B cell (primary cell): ENCODE results near the gene ITPK1. TPM values are rescaled to one million over a fixed set of nuclear protein-coding genes. Genes with fewer than 3 reads are reported as not detected.

Source experiments
- ATAC-seq: fragments of 200-7000 bp; cut with Tn5 transposase; one replicate; pipeline ENCODE4 v1.10.0; 2021; ENCODE audit warnings: low read depth, mild to moderate bottlenecking, moderate number of reproducible peaks, moderate library complexity
- CTCF ChIA-PET: fragments of 350-600 bp; sonication (Branson Sonifier 250); formaldehyde crosslinking; loops from one replicate; lab custom pipeline; 2021; ENCODE audit warnings: antibody characterized with exemption, inconsistent platforms; lab: Charles Lee
- POLR2A ChIA-PET: fragments of 350-600 bp; sonication (Branson Sonifier 250); formaldehyde crosslinking; loops from one replicate; lab custom pipeline; 2021; ENCODE audit warnings: antibody characterized with exemption; lab: Charles Lee
- DNase-seq: peaks from one replicate; pipeline ENCODE4 v3.0.0; 2013
- H2AFZ ChIP-seq: 2 replicates; pipeline ENCODE4 v1.6.1; 2012; ENCODE audit warnings: mild to moderate bottlenecking, low read depth, low read length; ENCODE audit not compliant: insufficient read depth, poor library complexity, severe bottlenecking
- H3K27ac ChIP-seq, 2 donors: 1 replicate in 1 of 2; 2 replicates in 1 of 2; pipeline ENCODE4 v1.5.1; 2012 to 2013; ENCODE audit warnings: low read length in 2 of 2, mild to moderate bottlenecking in 2 of 2, moderate library complexity in 1 of 2
- H3K27me3 ChIP-seq, 4 experiments: fragments of 200-600 bp in 1 of 4; sonication (generic) in 1 of 4; replicated peaks in 1 of 4; 1 replicate in 2 of 4; 2 replicates in 2 of 4; pipeline versions ENCODE4 v1.6.1 to v1.7.0; 2013 to 2016; ENCODE audit warnings: low read length in 3 of 4, mild to moderate bottlenecking in 2 of 4, mixed read lengths in 1 of 4, moderate library complexity in 1 of 4; ENCODE audit not compliant: insufficient read depth in 4 of 4, control insufficient read depth in 3 of 4; ENCODE audit errors: control extremely low read depth in 1 of 4
- H3K36me3 ChIP-seq, 2 experiments: replicated peaks in 1 of 2; 1 replicate in 1 of 2; 2 replicates in 1 of 2; pipeline versions ENCODE4 v1.6.1 to v1.7.1; 2013; ENCODE audit warnings: low read length in 1 of 2; ENCODE audit not compliant: insufficient read depth in 2 of 2, control insufficient read depth in 1 of 2; ENCODE audit errors: control extremely low read depth in 1 of 2, extremely low read depth in 1 of 2
- H3K4me1 ChIP-seq, 2 donors: fragments of 200-600 bp in 1 of 2; sonication (generic) in 1 of 2; 1 replicate in 1 of 2; 2 replicates in 1 of 2; pipeline versions ENCODE4 v1.5.1 to v1.6.1; 2013 to 2017; ENCODE audit warnings: low read length in 2 of 2; ENCODE audit not compliant: control insufficient read depth in 2 of 2, insufficient read depth in 2 of 2
- H3K4me2 ChIP-seq: replicated peaks from 2 replicates; pipeline ENCODE3; 2012; ENCODE audit warnings: mild to moderate bottlenecking, low read depth, low read length; ENCODE audit not compliant: poor library complexity, severe bottlenecking
- H3K4me3 ChIP-seq, 5 experiments: fragments of 200-600 bp in 1 of 5; sonication (generic) in 1 of 5; 1 replicate in 3 of 5; 2 replicates in 2 of 5; pipeline versions ENCODE4 v1.5.1 to v1.7.0; 2011 to 2016; ENCODE audit warnings: low read length in 4 of 5, mild to moderate bottlenecking in 4 of 5, low read depth in 2 of 5, control low read depth in 1 of 5, moderate library complexity in 1 of 5; ENCODE audit not compliant: insufficient read depth in 1 of 5; ENCODE audit errors: control extremely low read depth in 1 of 5, extremely low read depth in 1 of 5
- H3K79me2 ChIP-seq: fragments of 200-600 bp; sonication (generic); one replicate; pipeline ENCODE4 v1.6.0; 2016; ENCODE audit warnings: low read length; ENCODE audit not compliant: control insufficient read depth, insufficient read depth
- H3K9ac ChIP-seq: fragments of 200-600 bp; sonication (generic); 2 replicates; pipeline ENCODE4 v1.6.1; 2017; ENCODE audit warnings: mild to moderate bottlenecking, low read length, moderate library complexity
- H3K9me3 ChIP-seq, 3 donors: one replicate each; pipeline versions ENCODE4 v1.6.1 to v1.7.1; 2013; ENCODE audit warnings: low read length in 2 of 3; ENCODE audit not compliant: control insufficient read depth in 2 of 3, insufficient read depth in 1 of 3; ENCODE audit errors: control extremely low read depth in 1 of 3
- H4K20me1 ChIP-seq: 2 replicates; pipeline ENCODE4 v1.6.0; 2012; ENCODE audit warnings: mild to moderate bottlenecking, low read length; ENCODE audit not compliant: insufficient read depth, control insufficient read depth, poor library complexity, severe bottlenecking
- H3K27ac Mint-ChIP-seq: one replicate; pipeline ENCODE4 v1.8.0; 2021; ENCODE audit warnings: mixed read lengths
- H3K27me3 Mint-ChIP-seq: one replicate; pipeline ENCODE4 v1.8.0; 2021; ENCODE audit warnings: mixed read lengths
- H3K4me1 Mint-ChIP-seq: one replicate; pipeline ENCODE4 v1.8.0; 2021; ENCODE audit warnings: mixed read lengths
- H3K4me3 Mint-ChIP-seq: one replicate; pipeline ENCODE4 v1.8.0; 2021; ENCODE audit warnings: mixed read lengths
- H3K9me3 Mint-ChIP-seq: one replicate; pipeline ENCODE4 v1.8.0; 2022; ENCODE audit warnings: mixed read lengths; ENCODE audit not compliant: insufficient read depth
- CTCF ChIP-seq: fragments of 200-600 bp; IDR thresholded peaks from one replicate; pipeline ENCODE4 v1.8.0; 2022; ENCODE audit warnings: antibody characterized with exemption, mild to moderate bottlenecking
- EZH2 ChIP-seq: IDR thresholded peaks from 2 replicates; pipeline ENCODE4 v1.6.1; 2012; ENCODE audit warnings: borderline replicate concordance, low read depth, mild to moderate bottlenecking, moderate library complexity, low read length; ENCODE audit not compliant: insufficient read depth, poor library complexity, severe bottlenecking
- WGBS: methylation state at CpG from one replicate; pipeline ENCODE4 v1.1.5; 2013; ENCODE audit warnings: missing lambda C conversion rate; ENCODE audit not compliant: insufficient coverage; 5-methylcytosine and 5-hydroxymethylcytosine counted together
- intact Hi-C: fragments of 100-400 bp; cut with micrococcal nuclease; formaldehyde crosslinking; loops from one replicate; pipeline ENCODE4 v1.10.0; 2022
- polyA plus RNA-seq: library from polyadenylated mRNA; depleted of rRNA; stranded (reverse); fragments of >200 nt; gene quantifications from 2 replicates; pipeline ENCODE4 v1.2.3, GENCODE V29; 2012
- total RNA-seq, 2 donors: library from RNA; stranded (reverse); fragments of 120-200 nt in 1 of 2; gene quantifications; 1 replicate in 1 of 2; 2 replicates in 1 of 2; pipeline versions ENCODE4 v1.2.3 to v1.2.4, GENCODE V29; 2013 to 2022

ITPK1 gene
- total and polyA plus RNA-seq, 2 donors (not counting 1 experiment from before 2014, with no cell fraction given), result 46.0 to 46.9 TPM

DNA sequence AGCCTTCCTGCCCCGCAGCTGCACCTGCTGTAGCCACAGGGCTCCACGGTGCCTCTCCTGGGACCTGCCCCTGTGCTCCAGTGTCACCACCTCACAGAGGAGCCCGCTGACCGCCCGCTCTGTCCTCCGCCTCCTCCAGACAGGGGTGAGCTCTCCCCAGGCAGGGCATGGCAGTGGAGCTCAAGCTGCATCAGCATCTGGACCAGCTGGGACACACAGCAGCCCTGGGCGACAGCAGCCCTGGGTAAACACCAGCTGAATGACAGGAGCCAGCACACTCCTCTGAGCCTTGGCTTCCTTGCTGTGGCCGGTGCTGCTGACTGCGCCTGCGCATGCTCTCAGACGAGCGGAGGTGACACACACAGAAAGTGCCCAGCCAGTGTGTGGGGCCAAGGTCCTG is 170.7 kb downstream of the ITPK1 start:
- H3K4me1 ChIP-seq, result no peaks in the 10 kb centered on the region
- no peak overlapping the region for H3K27ac ChIP-seq
- intact Hi-C loops, result no loop called here
- no peak overlapping the region for H3K4me3 Mint-ChIP-seq
- no peak overlapping the region for H2AFZ ChIP-seq
- H3K9me3 Mint-ChIP-seq, result no peaks in the 10 kb centered on the region
- ATAC-seq (no peak), DNase-seq (no peak)
- TF ChIP-seq CTCF (no peak), EZH2 (no peak)
- H3K4me3 ChIP-seq, result no peak overlapping the region
- no peak overlapping the region for H3K9ac ChIP-seq
- no peaks in the 10 kb centered on the region for H3K4me1 Mint-ChIP-seq
- no peaks in the 10 kb centered on the region for H3K9me3 ChIP-seq
- H3K79me2 ChIP-seq, result no peaks in the 10 kb centered on the region
- no peak overlapping the region for H3K4me2 ChIP-seq
- peaks cover 0 to 48% of the 10 kb centered on the region in 2 experiments for H3K36me3 ChIP-seq
- no peaks in the 10 kb centered on the region for H4K20me1 ChIP-seq
- H3K27ac Mint-ChIP-seq, result no peak overlapping the region
- POLR2A ChIA-PET, result no interaction called here
- CTCF ChIA-PET, result no interaction called here
- WGBS, result 98% methylated on average over 12 of the region's 12 CpGs
- H3K27me3 Mint-ChIP-seq, result no peaks in the 10 kb centered on the region
- no peaks in the 10 kb centered on the region for H3K27me3 ChIP-seq

DNA sequence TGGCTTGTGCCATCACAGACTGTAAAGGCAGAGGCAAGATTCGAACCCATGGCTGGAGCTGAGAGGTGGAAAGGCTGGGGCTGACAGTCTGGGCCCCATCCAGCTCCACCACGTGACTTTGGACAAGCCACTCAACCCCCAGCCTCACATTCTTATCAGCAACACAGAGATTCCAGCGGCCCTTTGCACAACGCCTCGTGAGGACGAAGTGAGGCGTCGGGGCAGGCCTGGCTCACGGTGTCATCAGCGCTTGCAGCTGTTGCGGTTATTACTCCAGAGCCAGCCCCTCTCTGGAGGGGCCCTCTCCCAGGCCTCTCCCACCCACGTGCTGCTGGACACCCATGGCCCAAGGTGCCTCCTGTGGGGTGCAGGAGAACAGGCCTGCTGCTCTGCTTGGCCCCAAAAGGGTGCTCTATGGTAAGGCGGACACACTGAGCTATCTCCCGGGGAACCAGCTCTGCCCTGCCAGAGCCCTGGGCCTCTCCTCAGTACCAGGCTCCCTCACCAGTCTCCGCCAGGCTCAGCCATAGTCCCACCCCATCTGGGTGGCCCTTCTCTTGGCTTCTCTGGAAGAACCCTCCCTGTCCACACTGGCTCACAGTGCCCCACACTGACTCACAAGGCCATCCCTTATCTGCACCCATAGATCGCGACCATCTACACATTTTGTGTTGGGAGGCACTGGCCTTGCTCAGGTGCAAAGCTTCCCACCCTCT is 171.7 kb downstream of the ITPK1 start:
- Mint-ChIP-seq H3K27me3 (no peaks in the 10 kb centered on the region), H3K4me3 (no peak overlapping the region), H3K4me1 (no peaks in the 10 kb centered on the region), H3K9me3 (no peaks in the 10 kb centered on the region), H3K27ac (no peak overlapping the region)
- POLR2A ChIA-PET, result no interaction called here
- H4K20me1 ChIP-seq, result no peaks in the 10 kb centered on the region
- H3K27ac ChIP-seq, result no peak overlapping the region
- DNase-seq (no peak), ATAC-seq (no peak)
- CTCF ChIA-PET, result no interaction called here
- no peak overlapping the region for H2AFZ ChIP-seq
- H3K27me3 ChIP-seq, result no peaks in the 10 kb centered on the region
- H3K4me2 ChIP-seq, result no peak overlapping the region
- no peak for TF ChIP-seq EZH2
- TF ChIP-seq CTCF, result no peak
- no peaks in the 10 kb centered on the region for H3K79me2 ChIP-seq
- intact Hi-C loops, result no loop called here
- H3K36me3 ChIP-seq, result peaks cover 0 to 48% of the 10 kb centered on the region in 2 experiments
- H3K4me3 ChIP-seq, result no peak overlapping the region
- H3K4me1 ChIP-seq, result no peaks in the 10 kb centered on the region
- no peaks in the 10 kb centered on the region for H3K9me3 ChIP-seq
- H3K9ac ChIP-seq, result no peak overlapping the region
- WGBS, result 95% methylated on average over 17 of the region's 17 CpGs
